GM18951 (cell line): ENCODE measurements around the gene MCF2L2.

ENCODE experiments used
- POLR2A ChIP-seq: IDR thresholded peaks from 4 replicates; pipeline ENCODE4 v1.6.1; 2011; ENCODE audit warnings: mild to moderate bottlenecking; ENCODE audit not compliant: insufficient read length, insufficient read depth; ENCODE audit errors: extremely low read depth
- in situ Hi-C: fragments of 300-500 bp; cut with MboI; formaldehyde crosslinking; loops from one replicate; pipeline ENCODE4 v1.12.0; 2022; ENCODE audit warnings: low sequenced_read_pairs, mixed read lengths, inconsistent platforms; ENCODE audit not compliant: unreplicated experiment

MCF2L2 gene

GRCh38 chr3:183357564-183358079 lies 70.8 kb downstream of the MCF2L2 start:
- TF ChIP-seq POLR2A, result no peak
- in situ Hi-C loops, result no loop called here

- in situ Hi-C loops, result no loop called here
- no peak for TF ChIP-seq POLR2A
Observed at GRCh38 chr3:183356920-183357319, 71.5 kb downstream of the MCF2L2 start.

DNA sequence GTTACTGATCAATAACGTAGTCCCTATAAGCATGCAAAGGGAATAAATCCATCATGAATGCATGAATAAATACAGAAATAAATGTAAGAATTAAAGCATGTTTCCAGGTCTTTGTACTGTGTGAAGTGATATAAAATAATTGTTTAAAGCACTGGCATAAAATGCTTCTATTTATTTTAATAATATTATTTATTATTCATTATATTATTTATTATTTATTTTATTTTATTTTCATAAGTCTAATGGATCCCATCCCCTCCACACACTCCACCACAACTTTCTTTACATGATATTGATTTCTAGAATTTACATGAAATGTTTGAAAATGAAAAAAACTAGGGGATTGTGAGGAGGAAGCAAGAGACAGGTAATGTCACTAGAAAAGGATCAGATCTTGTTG lies 73.5 kb downstream of the MCF2L2 start:
- TF ChIP-seq POLR2A, result no peak
- in situ Hi-C loops, result no loop called here

DNA sequence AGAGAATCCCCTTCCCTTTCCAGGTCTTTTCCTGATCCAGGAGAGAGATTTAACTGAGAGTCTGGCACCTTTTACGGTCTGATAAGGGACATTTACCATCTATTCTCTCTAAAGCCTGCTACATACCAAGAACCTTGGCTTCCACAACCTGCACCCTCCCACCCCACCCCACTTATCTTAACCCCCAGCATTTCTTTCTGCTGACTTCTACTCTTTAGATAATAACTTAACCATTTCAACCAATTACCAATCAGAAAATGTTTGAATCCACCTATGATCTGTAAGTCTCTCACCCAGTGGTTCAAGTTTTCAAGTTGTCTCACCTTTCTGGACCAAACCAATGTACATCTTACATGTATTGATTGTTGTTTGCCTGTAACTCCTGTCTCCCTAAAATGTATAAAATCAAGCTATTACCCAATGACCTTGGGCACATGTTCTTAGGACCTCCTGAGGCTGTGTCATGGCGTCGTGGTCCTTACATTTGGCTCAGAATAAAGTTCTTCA lies 74.0 kb downstream of the MCF2L2 start:
- in situ Hi-C loops, result no loop called here
- TF ChIP-seq POLR2A, result no peak

DNA sequence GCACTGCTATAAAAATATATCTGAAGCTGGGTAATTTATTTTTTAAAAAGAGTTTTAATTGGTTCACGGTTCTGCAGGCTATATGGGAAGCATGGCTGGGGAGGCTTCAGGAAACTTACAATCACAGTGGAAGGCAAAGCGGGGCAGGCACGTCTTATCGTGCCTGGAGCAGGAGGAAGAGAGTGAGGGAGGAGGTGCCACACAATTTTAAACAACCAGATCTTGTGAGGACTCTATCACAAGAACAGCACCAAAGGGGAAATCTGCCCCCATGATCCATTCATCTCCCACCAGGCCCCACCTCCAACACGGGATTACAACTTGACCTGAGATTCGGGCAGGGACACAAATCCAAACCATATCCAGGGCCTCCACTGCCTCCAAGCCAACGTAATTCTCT lies 75.0 kb downstream of the MCF2L2 start:
- in situ Hi-C loops, result no loop called here
- no peak for TF ChIP-seq POLR2A

GRCh38 chr3:183350164-183350563 lies 78.3 kb downstream of the MCF2L2 start:
- in situ Hi-C loops, result no loop called here
- TF ChIP-seq POLR2A, result no peak

DNA sequence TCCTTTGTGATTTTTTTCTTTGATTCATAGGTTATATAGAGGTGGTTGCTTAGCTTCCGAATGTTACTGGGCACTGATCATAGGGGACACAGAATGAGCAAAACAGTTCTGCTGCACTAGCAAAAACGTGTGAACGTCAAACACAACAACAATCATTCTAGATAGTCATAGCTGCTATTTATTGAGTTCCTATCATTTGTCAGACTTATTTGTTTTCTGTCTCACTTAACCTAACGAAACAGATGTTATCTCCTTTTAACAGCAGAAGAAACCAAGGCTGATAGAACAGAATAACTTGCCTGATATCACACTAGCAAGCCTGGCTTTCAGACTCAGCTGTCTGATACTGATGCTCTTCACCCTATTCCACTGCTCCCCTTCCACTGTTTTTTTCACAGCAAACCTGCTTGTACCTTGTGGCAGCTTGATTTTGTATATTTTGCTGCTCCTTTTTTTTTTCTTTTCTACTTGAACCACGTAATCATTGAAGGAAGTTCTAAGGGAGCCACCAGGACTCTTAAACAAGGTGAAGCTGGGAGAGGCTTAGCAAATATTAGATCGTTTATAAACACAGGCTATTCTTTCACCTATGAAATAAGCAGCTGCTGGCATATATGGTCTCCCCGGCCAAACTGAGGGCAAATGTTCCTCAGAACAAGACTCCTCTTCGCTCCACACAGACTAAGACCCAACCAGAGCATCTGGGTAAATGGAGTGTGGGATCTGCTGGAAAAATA lies 78.8 kb downstream of the MCF2L2 start:
- in situ Hi-C loops, result no loop called here
- TF ChIP-seq POLR2A, result no peak

DNA sequence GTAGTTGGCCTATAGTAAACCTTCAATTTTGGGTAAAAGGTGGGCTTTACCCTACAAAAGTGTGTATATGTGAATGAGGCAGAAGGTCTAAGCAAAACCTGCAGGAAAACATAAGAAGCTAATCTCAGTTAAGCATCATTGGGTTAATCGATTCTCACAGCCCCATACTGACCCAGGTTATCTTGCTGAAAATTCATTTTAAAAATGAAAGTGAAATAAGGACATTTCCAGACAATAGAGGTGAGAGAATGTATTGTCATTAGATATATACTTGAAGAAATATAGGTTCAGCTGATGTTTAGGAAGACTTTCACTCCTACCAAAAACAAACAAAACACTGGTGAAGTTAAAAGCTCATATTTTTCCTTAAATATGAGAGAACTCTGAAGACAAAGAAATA lies 85.6 kb downstream of the MCF2L2 start:
- TF ChIP-seq POLR2A, result no peak
- in situ Hi-C loops, result no loop called here

DNA sequence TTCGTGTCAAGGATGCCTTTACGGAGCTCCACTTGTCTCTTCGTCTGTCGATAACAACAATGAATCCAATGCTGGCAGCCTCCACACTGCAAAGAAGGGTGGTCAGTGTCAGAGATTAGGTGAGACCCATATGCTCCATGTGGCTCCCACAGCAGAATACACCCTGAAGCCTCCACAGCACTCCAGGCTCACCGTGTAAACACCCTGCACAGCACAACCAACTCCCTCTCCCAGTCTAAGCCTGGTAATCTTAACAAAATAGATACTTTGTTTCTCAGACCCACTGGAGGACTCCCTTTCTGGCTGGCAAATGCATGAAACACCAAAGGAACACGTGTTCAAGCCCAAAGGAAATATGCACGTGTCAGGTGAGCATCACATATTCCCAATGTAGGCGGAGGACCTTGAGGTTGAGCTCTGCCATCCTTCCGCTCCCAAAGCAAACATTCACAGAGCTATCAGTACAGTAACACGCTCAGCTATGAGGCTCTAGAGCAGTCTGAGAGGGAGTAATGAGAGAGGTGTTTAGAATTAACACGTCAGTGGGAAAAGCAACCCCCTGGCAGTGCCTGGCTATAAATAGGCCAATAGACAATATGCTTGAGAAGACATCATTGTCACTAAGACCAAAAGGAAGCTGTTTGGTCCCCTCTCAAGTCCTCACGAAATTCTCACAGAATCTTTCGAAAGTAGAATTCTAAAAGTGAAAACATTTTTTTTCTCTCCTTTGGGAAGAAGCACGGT lies 86.7 kb downstream of the MCF2L2 start:
- in situ Hi-C loops, result no loop called here
- TF ChIP-seq POLR2A, result no peak

DNA sequence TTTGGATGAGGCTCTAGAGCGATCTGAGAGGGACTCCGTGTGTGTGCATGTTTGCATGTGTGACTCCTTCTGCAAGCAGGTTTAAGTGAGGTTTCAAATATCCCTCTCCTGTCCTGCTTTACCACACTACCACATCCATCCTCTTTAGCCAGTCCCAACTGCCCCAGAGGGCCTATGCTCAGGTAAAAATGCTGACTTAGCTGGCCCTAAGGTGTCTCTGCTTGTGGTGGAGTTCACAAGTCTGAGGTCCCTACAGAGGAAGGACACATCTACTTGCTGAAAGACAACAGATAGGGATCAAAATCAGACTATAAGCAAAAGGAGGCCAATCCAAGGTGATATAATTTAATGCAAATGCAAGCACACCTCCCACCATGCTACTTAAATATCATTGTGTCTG lies 88.2 kb downstream of the MCF2L2 start:
- in situ Hi-C loops, result no loop called here
- no peak for TF ChIP-seq POLR2A

DNA sequence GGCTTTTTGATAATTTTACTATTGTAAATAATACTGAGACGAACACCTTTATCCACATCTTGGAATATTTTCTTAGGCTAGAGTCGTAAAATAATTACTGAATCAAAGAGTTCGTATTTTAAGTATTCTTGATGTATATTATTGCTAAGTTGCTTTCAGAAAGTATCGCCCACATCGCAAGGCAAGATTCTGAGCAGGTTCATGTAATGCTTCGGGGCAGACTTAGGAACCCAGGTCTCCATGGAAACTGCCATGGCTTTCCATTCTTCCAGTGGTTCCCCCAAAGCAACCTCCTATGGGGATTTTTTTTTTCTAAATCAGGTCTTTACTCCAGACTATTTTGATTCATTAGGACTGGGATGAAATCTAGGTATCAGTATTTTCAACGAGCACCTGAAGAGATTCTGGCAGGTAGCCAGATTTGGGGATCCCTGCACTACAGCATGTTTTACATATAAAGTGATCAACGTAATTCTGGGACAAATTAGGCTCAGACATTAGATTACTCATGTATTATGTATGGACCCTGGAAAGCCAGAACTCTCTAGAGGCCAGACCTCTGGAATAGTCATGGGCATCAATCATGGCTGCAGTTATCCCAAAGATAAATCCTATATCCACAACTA lies 88.8 kb downstream of the MCF2L2 start:
- no peak for TF ChIP-seq POLR2A
- in situ Hi-C loops, result no loop called here

DNA sequence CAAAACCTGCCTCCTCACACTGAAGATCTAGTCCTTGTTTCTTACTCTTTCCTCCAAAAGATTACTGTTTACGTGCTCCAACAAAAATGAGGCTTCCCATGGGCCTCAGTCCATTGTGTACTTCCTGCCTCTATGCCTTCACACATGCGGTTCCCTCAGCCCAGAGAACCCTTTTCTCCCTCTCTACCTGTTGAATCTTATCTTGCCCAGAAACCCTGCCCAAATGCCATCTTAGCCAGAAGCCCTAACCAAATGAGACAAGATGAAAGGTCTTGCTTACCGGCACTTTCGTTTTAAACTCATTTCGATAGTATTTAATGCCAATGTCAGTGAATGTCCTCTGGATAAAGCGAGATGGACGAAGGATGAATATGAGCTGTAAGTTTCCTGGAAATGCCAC lies 89.9 kb downstream of the MCF2L2 start:
- in situ Hi-C loops, result no loop called here
- no peak for TF ChIP-seq POLR2A

GRCh38 chr3:183332487-183332886 lies 95.9 kb downstream of the MCF2L2 start:
- in situ Hi-C loops, result no loop called here
- no peak for TF ChIP-seq POLR2A
